ENCODE measurements around the gene C2orf42.

Gene C2orf42

DNA sequence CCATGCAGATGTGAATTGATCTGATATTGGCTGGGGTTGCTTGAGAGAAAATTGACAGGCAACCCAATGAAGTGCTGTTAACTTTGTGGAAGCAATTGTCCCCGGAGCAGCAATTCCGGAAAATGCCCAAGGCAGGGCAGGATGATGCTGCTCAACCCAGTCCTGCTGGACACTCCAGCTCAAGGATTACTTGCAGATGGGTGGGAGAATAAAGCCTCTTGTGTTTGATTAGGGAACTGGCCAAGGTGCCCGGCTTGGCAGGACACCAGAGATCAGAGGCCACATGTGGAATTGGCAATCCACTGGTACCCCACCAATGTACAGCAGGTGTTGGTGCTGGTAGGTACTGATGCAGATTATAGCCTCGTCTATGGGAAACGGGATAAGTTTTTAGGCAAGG lies 12.3 kb upstream of the C2orf42 start:
- Histone ChIP-seq H3K4me1 (ENCODE audit: control insufficient read depth, low read length) (0 out of 2 replicates have a peak, but pooled peaks cover 3% of the 10 kb centered on the region), H3K9me2 (replicated peaks; ENCODE audit: control insufficient read depth, low read length) (no peaks in the 10 kb centered on the region), H3K4me2 (ENCODE audit: low read length) (no peak overlapping the region), H3K36me3 (ENCODE audit: control insufficient read depth, low read length) (no peaks in the 10 kb centered on the region), H3K27me3 (ENCODE audit: control insufficient read depth, low read length) (no peaks in the 10 kb centered on the region), H3K9me3 (ENCODE audit: control insufficient read depth, insufficient read depth, low read length) (no peaks in the 10 kb centered on the region), H3K4me3 (ENCODE audit: low read length) (no peak overlapping the region), H3K79me2 (ENCODE audit: control insufficient read depth, low read length) (no peaks in the 10 kb centered on the region), H3K27ac (ENCODE audit: low read depth, low read length) (no peak overlapping the region), H4K20me1 (ENCODE audit: control insufficient read depth, insufficient read depth, low read depth, low read length) (no peaks in the 10 kb centered on the region), H3F3A (ENCODE audit: control insufficient read depth, insufficient read depth) (no peaks in the 10 kb centered on the region; the same call in 1 of the 2 replicates)
- TF ChIP-seq, protein P1, sequence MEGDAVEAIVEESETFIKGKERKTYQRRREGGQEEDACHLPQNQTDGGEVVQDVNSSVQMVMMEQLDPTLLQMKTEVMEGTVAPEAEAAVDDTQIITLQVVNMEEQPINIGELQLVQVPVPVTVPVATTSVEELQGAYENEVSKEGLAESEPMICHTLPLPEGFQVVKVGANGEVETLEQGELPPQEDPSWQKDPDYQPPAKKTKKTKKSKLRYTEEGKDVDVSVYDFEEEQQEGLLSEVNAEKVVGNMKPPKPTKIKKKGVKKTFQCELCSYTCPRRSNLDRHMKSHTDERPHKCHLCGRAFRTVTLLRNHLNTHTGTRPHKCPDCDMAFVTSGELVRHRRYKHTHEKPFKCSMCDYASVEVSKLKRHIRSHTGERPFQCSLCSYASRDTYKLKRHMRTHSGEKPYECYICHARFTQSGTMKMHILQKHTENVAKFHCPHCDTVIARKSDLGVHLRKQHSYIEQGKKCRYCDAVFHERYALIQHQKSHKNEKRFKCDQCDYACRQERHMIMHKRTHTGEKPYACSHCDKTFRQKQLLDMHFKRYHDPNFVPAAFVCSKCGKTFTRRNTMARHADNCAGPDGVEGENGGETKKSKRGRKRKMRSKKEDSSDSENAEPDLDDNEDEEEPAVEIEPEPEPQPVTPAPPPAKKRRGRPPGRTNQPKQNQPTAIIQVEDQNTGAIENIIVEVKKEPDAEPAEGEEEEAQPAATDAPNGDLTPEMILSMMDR (IDR thresholded peaks at IDR 0.05; ENCODE audit: low read depth, low read length, poor library complexity, severe bottlenecking): no peak
- TF ChIP-seq EZH2phosphoT487 (IDR thresholded peaks at IDR 0.05; ENCODE audit: borderline replicate concordance, low read length): no peak

DNA sequence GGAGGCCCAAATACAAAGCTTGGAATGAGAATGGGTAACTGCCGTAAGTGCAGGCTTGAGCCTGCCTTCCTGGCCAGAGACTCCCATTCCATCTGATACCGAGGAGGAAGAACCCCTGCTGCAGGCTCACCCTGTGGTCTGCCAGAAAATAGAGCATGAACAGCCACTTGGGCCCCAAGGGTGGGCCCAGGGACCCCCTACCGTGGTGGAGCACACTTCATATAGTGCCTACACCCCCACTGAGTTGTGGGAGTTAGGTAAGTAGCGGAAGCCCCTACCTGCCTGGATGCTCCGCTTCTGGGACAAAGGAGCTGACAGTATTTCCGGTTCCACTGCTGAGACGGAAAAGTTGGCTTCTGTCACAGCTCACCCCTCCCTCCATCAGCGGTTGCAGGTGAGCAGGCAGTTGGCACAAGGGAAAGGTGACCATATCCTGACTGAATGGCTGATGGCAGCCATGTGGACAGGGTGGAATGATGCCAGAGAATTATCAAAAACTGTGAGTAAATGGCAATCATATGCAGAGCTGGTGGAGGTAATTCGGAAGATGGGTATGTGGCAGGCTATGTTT lies 11.5 kb upstream of the C2orf42 start:
- H3K27me3 ChIP-seq (ENCODE audit: control insufficient read depth, low read length): no peaks in the 10 kb centered on the region
- no peak overlapping the region for H3K4me2 ChIP-seq (ENCODE audit: low read length)
- H3K79me2 ChIP-seq (ENCODE audit: control insufficient read depth, low read length): no peaks in the 10 kb centered on the region
- H3K36me3 ChIP-seq (ENCODE audit: control insufficient read depth, low read length): no peaks in the 10 kb centered on the region
- no peaks in the 10 kb centered on the region; the same call in 1 of the 2 replicates for H3F3A ChIP-seq (ENCODE audit: control insufficient read depth, insufficient read depth)
- no peaks in the 10 kb centered on the region for H4K20me1 ChIP-seq (ENCODE audit: control insufficient read depth, insufficient read depth, low read depth, low read length)
- H3K4me1 ChIP-seq (ENCODE audit: control insufficient read depth, low read length): 0 out of 2 replicates have a peak, but pooled peaks cover 3% of the 10 kb centered on the region
- H3K27ac ChIP-seq (ENCODE audit: low read depth, low read length): no peak overlapping the region
- H3K9me2 ChIP-seq (replicated peaks; ENCODE audit: control insufficient read depth, low read length): no peaks in the 10 kb centered on the region
- TF ChIP-seq, protein P1 (IDR thresholded peaks at IDR 0.05; ENCODE audit: low read depth, low read length, poor library complexity, severe bottlenecking): no peak
- no peak for TF ChIP-seq EZH2phosphoT487 (IDR thresholded peaks at IDR 0.05; ENCODE audit: borderline replicate concordance, low read length)
- H3K4me3 ChIP-seq (ENCODE audit: low read length): no peak overlapping the region
- no peaks in the 10 kb centered on the region for H3K9me3 ChIP-seq (ENCODE audit: control insufficient read depth, insufficient read depth, low read length)

DNA sequence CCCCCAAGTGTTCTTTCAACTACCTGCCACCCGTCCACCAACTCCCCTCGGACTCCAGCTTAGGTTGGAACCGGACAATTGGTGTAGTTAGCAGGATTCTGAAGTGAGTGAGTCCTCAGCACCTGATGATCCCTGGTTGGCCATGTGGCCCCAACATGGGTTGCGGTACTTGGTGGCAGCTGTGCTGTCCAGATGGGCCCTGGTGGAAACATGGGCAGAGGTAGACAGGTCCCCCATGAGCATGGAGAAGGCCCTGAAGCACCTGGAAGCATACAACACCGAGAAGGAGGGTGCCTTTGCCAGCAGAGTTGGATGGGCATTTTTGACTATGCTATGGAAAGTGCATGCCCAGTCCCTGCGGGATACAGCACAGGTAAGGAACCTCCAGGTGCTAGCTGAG lies 11.0 kb upstream of the C2orf42 start:
- no peaks in the 10 kb centered on the region for H3K9me3 ChIP-seq (ENCODE audit: control insufficient read depth, insufficient read depth, low read length)
- no peak overlapping the region for H3K27ac ChIP-seq (ENCODE audit: low read depth, low read length)
- no peaks in the 10 kb centered on the region for H3K79me2 ChIP-seq (ENCODE audit: control insufficient read depth, low read length)
- H3K36me3 ChIP-seq (ENCODE audit: control insufficient read depth, low read length): no peaks in the 10 kb centered on the region
- no peak overlapping the region for H3K4me2 ChIP-seq (ENCODE audit: low read length)
- no peak for TF ChIP-seq EZH2phosphoT487 (IDR thresholded peaks at IDR 0.05; ENCODE audit: borderline replicate concordance, low read length)
- TF ChIP-seq, protein P1 (IDR thresholded peaks at IDR 0.05; ENCODE audit: low read depth, low read length, poor library complexity, severe bottlenecking): no peak
- no peaks in the 10 kb centered on the region; the same call in 1 of the 2 replicates for H3F3A ChIP-seq (ENCODE audit: control insufficient read depth, insufficient read depth)
- no peaks in the 10 kb centered on the region for H4K20me1 ChIP-seq (ENCODE audit: control insufficient read depth, insufficient read depth, low read depth, low read length)
- H3K4me3 ChIP-seq (ENCODE audit: low read length): no peak overlapping the region
- H3K9me2 ChIP-seq (replicated peaks; ENCODE audit: control insufficient read depth, low read length): no peaks in the 10 kb centered on the region
- H3K27me3 ChIP-seq (ENCODE audit: control insufficient read depth, low read length): no peaks in the 10 kb centered on the region
- 0 out of 2 replicates have a peak, but pooled peaks cover 3% of the 10 kb centered on the region for H3K4me1 ChIP-seq (ENCODE audit: control insufficient read depth, low read length)

Measured in DOHH2 (cell line).